ENCODE data around the gene RUSF1.
A peak's percentile ranks its signal among the peaks of the same experiment; 100 is the strongest.

The RUSF1 gene

GRCh38 chr16:31474773-31475738, 33.1 kb downstream of the RUSF1 start:
- no peak for TF ChIP-seq FOXP2 (optimal IDR thresholded peaks at IDR 0.05; ENCODE audit: borderline replicate concordance, extremely low read depth, extremely low read length, insufficient read depth)
- TF ChIP-seq SIN3A (IDR thresholded peaks at IDR 0.05; ENCODE audit: borderline replicate concordance, insufficient read depth, low read length) = no peak
- TF ChIP-seq, protein P1, sequence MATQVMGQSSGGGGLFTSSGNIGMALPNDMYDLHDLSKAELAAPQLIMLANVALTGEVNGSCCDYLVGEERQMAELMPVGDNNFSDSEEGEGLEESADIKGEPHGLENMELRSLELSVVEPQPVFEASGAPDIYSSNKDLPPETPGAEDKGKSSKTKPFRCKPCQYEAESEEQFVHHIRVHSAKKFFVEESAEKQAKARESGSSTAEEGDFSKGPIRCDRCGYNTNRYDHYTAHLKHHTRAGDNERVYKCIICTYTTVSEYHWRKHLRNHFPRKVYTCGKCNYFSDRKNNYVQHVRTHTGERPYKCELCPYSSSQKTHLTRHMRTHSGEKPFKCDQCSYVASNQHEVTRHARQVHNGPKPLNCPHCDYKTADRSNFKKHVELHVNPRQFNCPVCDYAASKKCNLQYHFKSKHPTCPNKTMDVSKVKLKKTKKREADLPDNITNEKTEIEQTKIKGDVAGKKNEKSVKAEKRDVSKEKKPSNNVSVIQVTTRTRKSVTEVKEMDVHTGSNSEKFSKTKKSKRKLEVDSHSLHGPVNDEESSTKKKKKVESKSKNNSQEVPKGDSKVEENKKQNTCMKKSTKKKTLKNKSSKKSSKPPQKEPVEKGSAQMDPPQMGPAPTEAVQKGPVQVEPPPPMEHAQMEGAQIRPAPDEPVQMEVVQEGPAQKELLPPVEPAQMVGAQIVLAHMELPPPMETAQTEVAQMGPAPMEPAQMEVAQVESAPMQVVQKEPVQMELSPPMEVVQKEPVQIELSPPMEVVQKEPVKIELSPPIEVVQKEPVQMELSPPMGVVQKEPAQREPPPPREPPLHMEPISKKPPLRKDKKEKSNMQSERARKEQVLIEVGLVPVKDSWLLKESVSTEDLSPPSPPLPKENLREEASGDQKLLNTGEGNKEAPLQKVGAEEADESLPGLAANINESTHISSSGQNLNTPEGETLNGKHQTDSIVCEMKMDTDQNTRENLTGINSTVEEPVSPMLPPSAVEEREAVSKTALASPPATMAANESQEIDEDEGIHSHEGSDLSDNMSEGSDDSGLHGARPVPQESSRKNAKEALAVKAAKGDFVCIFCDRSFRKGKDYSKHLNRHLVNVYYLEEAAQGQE (IDR thresholded peaks at IDR 0.05; ENCODE audit: insufficient read depth in 1 of 2, low read depth in 2 of 2, low read length in 2 of 2) = no peak
- TF ChIP-seq POLR2AphosphoS5 (IDR thresholded peaks at IDR 0.05; ENCODE audit: low read depth, low read length) = no peak
- no peak for TF ChIP-seq TAF1 (IDR thresholded peaks at IDR 0.05; ENCODE audit: borderline replicate concordance, insufficient read depth, low read length)

DNA sequence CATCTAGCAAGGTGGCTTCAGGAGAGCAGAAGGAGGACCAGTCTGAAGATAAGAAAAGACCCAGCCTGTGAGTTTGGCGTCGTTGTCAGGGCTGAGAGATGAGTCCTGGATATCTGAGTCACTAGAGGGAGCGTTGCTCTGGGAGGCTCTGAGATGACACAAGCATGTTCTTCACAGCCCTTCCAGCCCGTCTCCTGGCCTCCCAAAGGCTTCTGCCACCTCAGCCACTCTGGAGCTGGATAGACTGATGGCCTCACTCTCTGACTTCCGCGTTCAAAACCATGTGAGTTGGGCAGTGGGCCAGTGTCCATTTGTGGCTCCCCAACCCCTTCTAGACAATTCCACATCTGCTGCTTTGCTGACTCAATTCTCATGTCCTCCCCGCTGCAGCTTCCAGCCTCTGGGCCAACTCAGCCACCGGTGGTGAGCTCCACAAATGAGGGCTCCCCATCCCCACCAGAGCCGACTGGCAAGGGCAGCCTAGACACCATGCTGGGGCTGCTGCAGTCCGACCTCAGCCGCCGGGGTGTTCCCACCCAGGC, 33.9 kb downstream of the RUSF1 start:
- TF ChIP-seq TAF1 (IDR thresholded peaks at IDR 0.05; ENCODE audit: borderline replicate concordance, insufficient read depth, low read length) (no peak), POLR2AphosphoS5 (IDR thresholded peaks at IDR 0.05; ENCODE audit: low read depth, low read length) (no peak), FOXP2 (optimal IDR thresholded peaks at IDR 0.05; ENCODE audit: borderline replicate concordance, extremely low read depth, extremely low read length, insufficient read depth) (no peak), SIN3A (IDR thresholded peaks at IDR 0.05; ENCODE audit: borderline replicate concordance, insufficient read depth, low read length) (no peak)
- TF ChIP-seq, protein P1 (IDR thresholded peaks at IDR 0.05; ENCODE audit: insufficient read depth in 1 of 2, low read depth in 2 of 2, low read length in 2 of 2) = no peak

GRCh38 chr16:31473264-31473984, 34.8 kb downstream of the RUSF1 start:
- TF ChIP-seq TAF1 (IDR thresholded peaks at IDR 0.05; ENCODE audit: borderline replicate concordance, insufficient read depth, low read length) (no peak), SIN3A (IDR thresholded peaks at IDR 0.05; ENCODE audit: borderline replicate concordance, insufficient read depth, low read length) (no peak), FOXP2 (optimal IDR thresholded peaks at IDR 0.05; ENCODE audit: borderline replicate concordance, extremely low read depth, extremely low read length, insufficient read depth) (no peak), POLR2AphosphoS5 (IDR thresholded peaks at IDR 0.05; ENCODE audit: low read depth, low read length) (no peak)
- TF ChIP-seq, protein P1 (IDR thresholded peaks at IDR 0.05; ENCODE audit: insufficient read depth in 1 of 2, low read depth in 2 of 2, low read length in 2 of 2) = no peak

GRCh38 chr16:31472709-31473203, 35.4 kb downstream of the RUSF1 start:
- TF ChIP-seq TAF1 (IDR thresholded peaks at IDR 0.05; ENCODE audit: borderline replicate concordance, insufficient read depth, low read length) (peak; percentile 35; the same call in 1 of the 2 replicates), SIN3A (IDR thresholded peaks at IDR 0.05; ENCODE audit: borderline replicate concordance, insufficient read depth, low read length) (no peak), FOXP2 (optimal IDR thresholded peaks at IDR 0.05; ENCODE audit: borderline replicate concordance, extremely low read depth, extremely low read length, insufficient read depth) (peak; percentile 48)
